CD4-positive, alpha-beta T cell treated with Interleukin-21 for 1 hour (primary cell): Measurements from ENCODE around the gene GGT5.
"Not testable (repeated sequence)": the region's sequence is repeated elsewhere in the genome, so short reads cannot be mapped to it uniquely, and the experiment has no call there.

Experiments
- DNase-seq: peaks from one replicate; pipeline ENCODE4 v3.0.0-alpha.2; 2020

GGT5 gene

GRCh38 chr22:24231706-24232105 lies 13.2 kb downstream of the GGT5 start:
- DNase-seq, result no peak

DNA sequence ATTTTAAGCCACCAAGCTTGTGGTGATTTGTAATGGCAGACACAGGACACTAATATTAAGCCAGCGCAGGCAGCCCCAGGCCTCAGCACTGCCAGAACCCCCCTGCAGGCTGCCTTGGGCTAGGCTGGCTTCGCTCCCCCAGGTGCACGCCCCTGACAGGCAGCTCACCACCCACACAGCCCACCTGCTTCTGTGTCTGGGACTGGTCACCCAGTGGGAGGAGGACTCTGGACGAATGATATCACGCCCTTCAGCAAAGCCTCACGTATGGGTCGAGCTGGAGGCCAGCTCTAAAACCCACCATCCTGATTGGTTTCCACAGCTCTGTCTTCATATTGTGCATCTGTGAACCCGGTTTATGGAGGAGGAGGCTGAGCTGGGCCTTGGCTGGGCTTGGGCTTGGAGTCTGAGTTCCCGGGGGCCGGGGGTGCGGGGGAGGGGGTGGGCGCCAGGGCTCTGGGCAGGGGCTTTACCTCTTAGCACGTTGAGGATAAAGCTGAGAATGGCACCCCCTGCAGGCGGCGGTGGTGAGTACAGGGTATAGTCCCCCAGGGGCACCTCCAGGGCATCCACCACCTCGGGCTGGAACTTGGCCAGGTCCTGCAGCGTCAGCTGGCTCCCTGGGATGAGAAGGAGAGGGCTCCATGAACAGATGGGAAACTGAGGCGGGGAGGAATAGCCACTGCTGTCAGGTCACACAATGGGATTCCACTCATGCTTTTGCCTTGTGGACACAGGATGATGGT lies 13.8 kb downstream of the GGT5 start:
- DNase-seq, result peak; percentile 56

- no peak for DNase-seq
Observed at GRCh38 chr22:24225951-24226350, 18.9 kb downstream of the GGT5 start.

DNA sequence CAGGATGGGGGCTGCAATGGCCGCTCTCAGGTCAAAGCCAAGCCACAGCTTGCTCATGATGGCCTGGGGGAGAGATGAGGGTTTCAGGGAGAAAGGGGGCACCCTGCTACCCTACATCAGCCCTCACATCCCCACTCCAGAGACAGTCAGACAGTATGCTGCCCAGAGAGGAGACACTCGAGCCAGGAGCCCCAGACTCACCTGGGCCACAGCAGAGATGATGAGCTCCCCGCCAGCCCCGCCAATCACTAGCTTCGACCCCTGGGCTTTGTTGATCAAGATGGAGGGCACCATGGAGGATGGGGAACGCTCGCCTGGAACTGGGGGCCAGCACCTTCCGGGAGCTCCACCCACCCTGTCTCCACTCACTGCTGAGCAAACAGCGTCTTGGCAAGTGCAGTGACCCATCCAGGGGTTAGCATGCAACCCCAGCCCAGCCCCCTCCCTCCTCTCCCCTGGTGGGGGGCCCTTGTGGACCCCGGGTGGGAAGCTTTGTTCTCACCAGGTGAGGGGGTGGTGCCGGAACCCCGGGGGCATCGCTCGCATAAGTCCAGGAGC lies 19.8 kb downstream of the GGT5 start:
- no peak for DNase-seq

- no peak for DNase-seq
Observed at GRCh38 chr22:24224468-24224867, 20.4 kb downstream of the GGT5 start.

DNA sequence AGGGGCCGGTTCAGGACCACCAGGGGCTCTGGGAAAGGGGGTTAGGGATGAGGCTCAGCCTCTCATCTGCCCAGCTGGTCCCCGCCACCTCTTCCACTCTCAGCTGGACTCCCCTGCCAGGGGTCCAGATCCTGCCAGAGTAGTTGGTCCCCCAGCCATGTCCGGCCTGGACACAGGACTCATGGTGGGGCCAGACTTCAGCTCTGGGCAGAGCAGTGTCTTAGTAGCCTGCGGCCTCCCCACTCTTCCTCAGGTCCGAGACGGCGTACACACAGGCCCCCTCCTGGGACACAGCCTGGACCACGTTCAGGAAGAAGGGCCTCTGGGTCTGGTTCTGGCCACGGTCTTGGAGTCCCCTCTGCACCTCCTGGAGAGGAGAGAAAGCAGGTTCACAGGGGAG lies 25.1 kb downstream of the GGT5 start:
- DNase-seq, result no peak

GRCh38 chr22:24217384-24217783 lies 27.5 kb downstream of the GGT5 start:
- no peak for DNase-seq

GRCh38 chr22:24216541-24217209 lies 28.2 kb downstream of the GGT5 start:
- DNase-seq, result no peak

- no peak for DNase-seq
Observed at GRCh38 chr22:24214467-24215285, 30.2 kb downstream of the GGT5 start.

GRCh38 chr22:24213111-24213510 lies 31.8 kb downstream of the GGT5 start:
- not testable (repeated sequence) for DNase-seq

DNA sequence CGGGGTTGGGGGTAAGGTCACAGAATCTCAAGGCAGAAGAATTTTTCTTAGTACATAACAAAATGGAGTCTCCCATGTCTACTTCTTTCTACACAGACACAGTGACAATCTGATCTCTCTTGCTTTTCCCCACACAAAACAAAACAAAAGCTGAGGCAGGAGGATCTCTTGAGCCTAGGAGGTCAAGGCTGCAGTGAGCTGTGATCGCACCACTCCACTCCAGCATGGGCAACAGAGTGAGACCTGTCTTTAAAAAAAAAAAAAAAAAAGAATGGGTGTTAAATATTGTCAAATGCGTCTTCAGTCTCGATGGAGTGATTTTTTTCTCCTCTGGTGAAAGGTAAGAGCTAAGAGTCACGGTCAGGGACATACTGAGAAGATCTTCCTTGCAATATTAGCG lies 33.2 kb downstream of the GGT5 start:
- DNase-seq, result not testable (repeated sequence)

DNA sequence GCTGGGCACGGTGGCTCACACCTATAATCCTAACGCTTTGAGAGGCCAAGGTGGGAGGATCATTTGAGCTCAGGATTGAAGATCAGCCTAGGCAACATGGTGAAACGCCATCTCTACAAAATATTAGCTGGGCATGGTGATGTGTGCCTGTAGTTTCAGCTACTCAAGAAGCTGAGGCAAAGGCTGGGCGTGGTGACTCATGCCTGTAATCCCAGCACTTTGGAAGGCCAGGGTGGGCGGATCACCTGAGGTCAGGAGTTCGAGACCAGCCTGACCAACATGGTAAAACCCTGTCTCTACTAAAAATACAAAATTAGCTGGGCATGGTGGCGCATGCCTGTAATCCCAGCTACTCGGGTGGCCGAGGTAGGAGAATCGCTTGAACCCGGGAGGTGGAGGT lies 34.5 kb downstream of the GGT5 start:
- not testable (repeated sequence) for DNase-seq

- DNase-seq, result no peak
Observed at GRCh38 chr22:24209687-24210086, 35.2 kb downstream of the GGT5 start.

- DNase-seq, result no peak
Observed at GRCh38 chr22:24209016-24209415, 35.9 kb downstream of the GGT5 start.

DNA sequence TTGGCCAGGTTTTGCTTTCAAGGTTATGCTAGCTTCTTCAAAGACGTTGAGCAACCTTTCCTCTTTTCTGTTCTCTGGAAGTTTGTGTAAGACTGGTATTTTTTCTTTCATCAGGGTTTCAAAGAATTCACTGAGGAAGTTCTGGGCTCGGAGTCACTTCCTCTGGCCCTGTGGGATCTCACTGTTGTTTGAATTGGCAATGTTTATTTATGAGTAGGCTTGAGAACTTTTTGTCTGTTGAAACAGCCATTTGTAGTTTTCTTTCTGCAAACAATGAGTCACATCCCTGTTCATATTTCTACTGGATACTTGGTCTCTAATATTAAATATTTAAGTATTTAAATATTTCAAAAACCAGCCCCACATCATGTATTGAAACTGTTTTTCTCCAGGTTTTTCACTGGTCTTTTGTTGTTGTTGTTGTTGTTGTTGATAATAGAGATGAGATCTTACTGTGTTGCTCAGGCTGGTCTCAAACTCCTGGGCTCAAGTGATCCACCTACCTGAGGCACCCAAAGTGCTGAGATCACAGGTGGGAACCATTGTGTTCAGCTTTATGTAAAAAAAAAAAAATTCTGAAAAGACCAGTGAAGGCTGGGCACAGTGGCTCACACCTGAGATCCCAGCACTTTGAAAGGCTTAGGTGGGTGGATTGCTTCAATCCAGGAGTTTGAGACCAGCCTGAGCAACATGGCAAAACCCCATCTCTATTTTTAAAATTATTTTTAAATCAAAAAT lies 36.7 kb downstream of the GGT5 start:
- peak; percentile 9 for DNase-seq

- no peak for DNase-seq
Observed at GRCh38 chr22:24207264-24208011, 37.4 kb downstream of the GGT5 start.

DNA sequence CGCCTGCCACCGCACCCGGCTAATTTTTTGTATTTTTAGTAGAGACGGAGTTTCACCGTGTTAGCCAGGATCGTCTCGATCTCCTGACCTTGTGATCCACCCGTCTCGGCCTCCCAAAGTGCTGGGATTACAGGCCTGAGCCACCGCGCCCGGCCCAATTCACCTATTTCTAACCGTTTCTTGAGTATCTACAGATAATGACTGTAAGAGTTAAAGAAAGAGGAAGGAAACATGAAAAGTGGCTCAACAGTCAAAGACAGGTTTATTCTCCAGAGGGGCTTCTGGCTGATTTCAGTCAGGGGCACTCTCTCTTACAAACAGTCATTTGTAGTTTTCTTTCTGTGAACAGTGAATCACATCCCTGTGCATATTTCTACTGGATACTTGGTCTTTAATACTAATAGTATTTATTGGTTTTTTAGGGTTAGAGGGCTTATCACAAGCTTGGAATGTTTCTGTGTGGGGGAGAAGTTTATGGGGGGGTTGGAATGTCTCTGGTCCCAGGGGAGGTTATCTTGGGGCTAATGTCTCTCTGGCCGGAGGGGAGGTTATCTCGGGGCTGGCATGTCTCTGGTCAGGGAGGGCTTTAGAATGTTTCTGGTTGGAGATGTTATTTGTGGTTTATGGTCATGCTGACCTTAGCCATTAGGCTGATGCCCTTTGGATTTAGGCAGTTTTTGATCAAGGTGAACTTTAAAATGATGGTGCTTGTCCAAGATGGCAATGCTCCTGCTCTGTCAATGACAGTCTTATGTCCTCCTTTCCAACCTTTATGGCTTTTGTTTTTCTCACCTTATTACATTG lies 38.2 kb downstream of the GGT5 start:
- not testable (repeated sequence) for DNase-seq

DNA sequence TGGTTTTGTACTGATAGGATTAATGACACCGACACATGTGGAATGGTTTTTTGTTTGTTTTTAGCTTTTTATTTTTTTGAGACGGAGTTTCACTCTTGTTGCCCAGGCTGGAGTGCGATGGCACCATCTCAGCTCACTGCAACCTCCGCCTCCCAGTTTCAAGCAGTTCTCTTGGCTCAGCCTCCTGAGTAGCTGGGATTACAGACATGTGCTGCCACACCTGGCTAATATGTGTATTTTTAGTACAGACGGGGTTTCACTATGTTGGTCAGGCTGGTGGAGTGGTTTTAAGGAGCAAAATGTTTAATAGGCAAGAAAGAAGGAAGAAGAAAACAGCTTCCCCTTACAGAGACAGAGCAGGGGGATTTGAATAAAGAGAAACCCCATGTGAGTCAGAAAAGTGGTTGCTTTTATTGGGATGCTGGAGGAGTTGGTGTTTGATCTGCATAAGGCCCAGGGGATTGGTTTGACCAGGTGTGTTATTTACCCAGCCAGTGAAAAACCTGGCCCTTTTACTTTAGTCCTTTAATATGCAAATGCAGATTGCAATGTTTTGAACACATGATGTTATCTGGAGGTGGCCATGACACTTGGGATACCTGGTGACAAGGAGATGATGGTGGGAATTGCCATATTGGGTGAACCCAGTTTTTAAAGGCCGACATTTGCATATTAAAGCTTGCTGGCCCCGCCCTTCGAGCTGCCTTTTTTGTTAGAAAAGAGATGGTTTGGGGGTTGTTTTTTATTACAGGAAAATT lies 39.3 kb downstream of the GGT5 start:
- DNase-seq, result no peak

- DNase-seq, result not testable (repeated sequence)
Observed at GRCh38 chr22:24203856-24204255, 41.0 kb downstream of the GGT5 start.
